ENCODE measurements around the gene CD226. TPM values are rescaled to one million over a fixed set of nuclear protein-coding genes. Genes with fewer than 3 reads are reported as not detected.
"Not testable (repeated sequence)": the region's sequence is repeated elsewhere in the genome, so short reads cannot be mapped to it uniquely, and the experiment has no call there.

The CD226 gene
- polyA plus RNA-seq, 1 donor = 0.89 TPM

- DNase-seq = no peak
Observed at GRCh38 chr18:69906765-69907164, 40.9 kb downstream of the CD226 start.

- no peak for DNase-seq
Observed at GRCh38 chr18:69900941-69901340, 46.7 kb downstream of the CD226 start.

- DNase-seq = not testable (repeated sequence)
Observed at GRCh38 chr18:69899154-69899923, 48.3 kb downstream of the CD226 start.

GRCh38 chr18:69898241-69898861 lies 49.3 kb downstream of the CD226 start:
- DNase-seq = no peak

GRCh38 chr18:69897397-69898108 lies 50.1 kb downstream of the CD226 start:
- DNase-seq = no peak

- DNase-seq = no peak
Observed at GRCh38 chr18:69895066-69896047, 52.3 kb downstream of the CD226 start.

GRCh38 chr18:69894467-69894866 lies 53.2 kb downstream of the CD226 start:
- no peak for DNase-seq

GRCh38 chr18:69890558-69890957 lies 57.1 kb downstream of the CD226 start:
- DNase-seq = no peak

GRCh38 chr18:69889009-69889408 lies 58.7 kb downstream of the CD226 start:
- DNase-seq = no peak

GRCh38 chr18:69887256-69887655 lies 60.4 kb downstream of the CD226 start:
- no peak for DNase-seq

GRCh38 chr18:69885841-69886531 lies 61.7 kb downstream of the CD226 start:
- no peak for DNase-seq

- no peak for DNase-seq
Observed at GRCh38 chr18:69885355-69885754, 62.3 kb downstream of the CD226 start.

GRCh38 chr18:69883781-69884180 lies 63.9 kb downstream of the CD226 start:
- no peak for DNase-seq

GRCh38 chr18:69882965-69883668 lies 64.6 kb downstream of the CD226 start:
- no peak for DNase-seq

- no peak for DNase-seq
Observed at GRCh38 chr18:69880083-69880482, 67.6 kb downstream of the CD226 start.

- DNase-seq = not testable (repeated sequence)
Observed at GRCh38 chr18:69879051-69879450, 68.6 kb downstream of the CD226 start.

GRCh38 chr18:69878213-69878933 lies 69.3 kb downstream of the CD226 start:
- DNase-seq = no peak

- DNase-seq = no peak
Observed at GRCh38 chr18:69876490-69876889, 71.2 kb downstream of the CD226 start.

GRCh38 chr18:69874058-69874457 lies 73.6 kb downstream of the CD226 start:
- no peak for DNase-seq

GRCh38 chr18:69872661-69873060 lies 75.0 kb downstream of the CD226 start:
- DNase-seq = no peak

Data from hindlimb muscle (tissue), 1 donor.